GM12878 (cell line): ENCODE data around the gene SMIM28.

Source experiments
- ASH2L ChIP-seq: fragments of 300-600, 200-600 bp; sonication (generic); IDR thresholded peaks from 2 replicates; pipeline ENCODE4 v1.6.1; 2017; ENCODE audit warnings: low read depth, mild to moderate bottlenecking, borderline replicate concordance
- CREM ChIP-seq: IDR thresholded peaks from 2 replicates; pipeline ENCODE4 v1.6.1; 2014; ENCODE audit warnings: antibody characterized with exemption, low read depth
- EGR1 ChIP-seq, 2 experiments: IDR thresholded peaks; 1 replicate in 1 of 2; 2 replicates in 1 of 2; pipeline ENCODE4 v1.6.1; 2011 to 2012; ENCODE audit warnings: low read depth in 2 of 2, low read length in 2 of 2, borderline replicate concordance in 1 of 2, mild to moderate bottlenecking in 1 of 2, moderate library complexity in 1 of 2
- RAD51 ChIP-seq: fragments of 450-650 bp; IDR thresholded peaks from 2 replicates; pipeline ENCODE4 v1.6.1; 2016; ENCODE audit warnings: moderate library complexity, mild to moderate bottlenecking, inconsistent platforms
- TF ChIP-seq, protein P1 (sequence below), 3 experiments: IDR thresholded peaks in 2 of 3; conservative IDR thresholded peaks in 1 of 3; 2 replicates each; pipeline ENCODE4 v1.5.1; 2011; ENCODE audit warnings: low read depth in 3 of 3, low read length in 3 of 3, mild to moderate bottlenecking in 3 of 3, control low read depth in 2 of 3, moderate library complexity in 2 of 3, inconsistent platforms in 1 of 3, mixed read lengths in 1 of 3; ENCODE audit not compliant: control insufficient read depth in 2 of 3, insufficient read depth in 1 of 3; ENCODE audit errors: extremely low read depth in 1 of 3

DNA sequence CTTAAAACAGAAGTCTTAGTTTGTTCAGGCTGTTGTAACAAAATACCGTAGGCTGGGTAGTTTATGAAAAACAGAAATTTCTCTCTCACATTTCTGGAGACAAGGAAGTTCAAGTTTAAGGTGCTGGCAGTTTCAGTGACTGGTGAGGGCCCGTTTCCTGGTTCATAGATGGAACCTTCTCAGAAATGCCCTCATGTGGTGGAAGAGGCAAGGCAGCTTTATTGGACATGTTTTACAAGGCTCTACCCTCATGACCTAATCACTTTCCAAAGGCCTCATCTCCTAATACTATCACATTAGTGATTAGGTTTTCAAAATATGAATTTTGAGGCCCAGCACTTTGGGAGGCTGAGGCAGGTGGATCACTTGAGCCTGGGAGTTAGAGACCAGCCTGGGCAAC is 28.7 kb downstream of the SMIM28 start:
- TF ChIP-seq EGR1 (IDR thresholded peaks at IDR 0.05; ENCODE audit: borderline replicate concordance in 1 of 2, low read depth in 2 of 2, low read length in 2 of 2) (no peak), RAD51 (no peak), CREM (no peak), ASH2L (no peak)
- TF ChIP-seq, protein P1, sequence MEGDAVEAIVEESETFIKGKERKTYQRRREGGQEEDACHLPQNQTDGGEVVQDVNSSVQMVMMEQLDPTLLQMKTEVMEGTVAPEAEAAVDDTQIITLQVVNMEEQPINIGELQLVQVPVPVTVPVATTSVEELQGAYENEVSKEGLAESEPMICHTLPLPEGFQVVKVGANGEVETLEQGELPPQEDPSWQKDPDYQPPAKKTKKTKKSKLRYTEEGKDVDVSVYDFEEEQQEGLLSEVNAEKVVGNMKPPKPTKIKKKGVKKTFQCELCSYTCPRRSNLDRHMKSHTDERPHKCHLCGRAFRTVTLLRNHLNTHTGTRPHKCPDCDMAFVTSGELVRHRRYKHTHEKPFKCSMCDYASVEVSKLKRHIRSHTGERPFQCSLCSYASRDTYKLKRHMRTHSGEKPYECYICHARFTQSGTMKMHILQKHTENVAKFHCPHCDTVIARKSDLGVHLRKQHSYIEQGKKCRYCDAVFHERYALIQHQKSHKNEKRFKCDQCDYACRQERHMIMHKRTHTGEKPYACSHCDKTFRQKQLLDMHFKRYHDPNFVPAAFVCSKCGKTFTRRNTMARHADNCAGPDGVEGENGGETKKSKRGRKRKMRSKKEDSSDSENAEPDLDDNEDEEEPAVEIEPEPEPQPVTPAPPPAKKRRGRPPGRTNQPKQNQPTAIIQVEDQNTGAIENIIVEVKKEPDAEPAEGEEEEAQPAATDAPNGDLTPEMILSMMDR (IDR thresholded peaks at IDR 0.05 in 2 of 3, conservative IDR thresholded peaks at IDR 0.05 in 1 of 3; ENCODE audit: control insufficient read depth in 2 of 3, extremely low read depth in 1 of 3, insufficient read depth in 1 of 3, low read depth in 3 of 3, low read length in 3 of 3): no peak
